Measurements from ENCODE around the gene TNFRSF21.
"Not testable (repeated sequence)": the region's sequence is repeated elsewhere in the genome, so short reads cannot be mapped to it uniquely, and the experiment has no call there.

TNFRSF21 gene

GRCh38 chr6:47290124-47290834 is 19.4 kb downstream of the TNFRSF21 start:
- DNase-seq (no peak), ATAC-seq (replicated peaks) (no peak)
- Mint-ChIP-seq H3K27me3 (no peaks in the 10 kb centered on the region), H3K27ac (no peak overlapping the region), H3K4me1 (peaks cover 0 to 2% of the 10 kb centered on the region in 2 donors), H3K36me3 (no peaks in the 10 kb centered on the region), H3K4me3 (no peak overlapping the region), H3K9me3 (peaks cover 0 to 7% of the 10 kb centered on the region in 2 donors)

GRCh38 chr6:47288267-47289090 is 21.2 kb downstream of the TNFRSF21 start:
- no peak overlapping the region for H3K27ac Mint-ChIP-seq
- peaks cover 0 to 7% of the 10 kb centered on the region in 2 donors for H3K9me3 Mint-ChIP-seq
- H3K27me3 Mint-ChIP-seq, result no peaks in the 10 kb centered on the region
- H3K36me3 Mint-ChIP-seq, result peaks cover 0 to 6% of the 10 kb centered on the region in 2 donors
- H3K4me3 Mint-ChIP-seq, result no peak overlapping the region
- DNase-seq, result no peak
- ATAC-seq (replicated peaks), result no peak
- H3K4me1 Mint-ChIP-seq, result peaks cover 0 to 2% of the 10 kb centered on the region in 2 donors

- H3K4me3 Mint-ChIP-seq, result no peak overlapping the region
- H3K27ac Mint-ChIP-seq, result no peak overlapping the region
- DNase-seq, result no peak
- H3K27me3 Mint-ChIP-seq, result no peaks in the 10 kb centered on the region
- H3K4me1 Mint-ChIP-seq, result peaks cover 0 to 2% of the 10 kb centered on the region in 2 donors
- no peak for ATAC-seq (replicated peaks)
- H3K9me3 Mint-ChIP-seq, result peaks cover 0 to 6% of the 10 kb centered on the region in 2 donors
- H3K36me3 Mint-ChIP-seq, result peaks cover under 1 to 6% of the 10 kb centered on the region in 2 donors
These were observed 23.4 kb downstream of the TNFRSF21 start for GRCh38 chr6:47286301-47286700.

- Mint-ChIP-seq H3K27me3 (no peaks in the 10 kb centered on the region), H3K9me3 (no peaks in the 10 kb centered on the region), H3K4me3 (no peak overlapping the region), H3K27ac (no peak overlapping the region), H3K4me1 (peaks cover 0 to 2% of the 10 kb centered on the region in 2 donors), H3K36me3 (peaks cover 1 to 6% of the 10 kb centered on the region in 2 donors)
- no peak for DNase-seq
- no peak for ATAC-seq (replicated peaks)
These were observed 25.7 kb downstream of the TNFRSF21 start for GRCh38 chr6:47283993-47284392.

- no peak for DNase-seq
- H3K36me3 Mint-ChIP-seq, result peaks cover under 1 to 1% of the 10 kb centered on the region in 2 donors
- H3K4me1 Mint-ChIP-seq, result no peaks in the 10 kb centered on the region
- no peak for ATAC-seq (replicated peaks)
- H3K27ac Mint-ChIP-seq, result no peak overlapping the region
- no peak overlapping the region for H3K4me3 Mint-ChIP-seq
- peaks cover 0 to 2% of the 10 kb centered on the region in 2 donors for H3K9me3 Mint-ChIP-seq
- H3K27me3 Mint-ChIP-seq, result no peaks in the 10 kb centered on the region
These were observed 31.2 kb downstream of the TNFRSF21 start for GRCh38 chr6:47278545-47278944.

GRCh38 chr6:47277702-47278101 is 32.0 kb downstream of the TNFRSF21 start:
- H3K4me1 Mint-ChIP-seq, result no peaks in the 10 kb centered on the region

GRCh38 chr6:47276377-47276776 is 33.3 kb downstream of the TNFRSF21 start:
- DNase-seq (no peak), ATAC-seq (replicated peaks) (no peak)
- H3K27me3 Mint-ChIP-seq, result no peaks in the 10 kb centered on the region
- H3K27ac Mint-ChIP-seq, result no peak overlapping the region
- H3K4me3 Mint-ChIP-seq, result no peak overlapping the region
- H3K4me1 Mint-ChIP-seq, result no peaks in the 10 kb centered on the region
- peaks cover 0 to 1% of the 10 kb centered on the region in 2 donors for H3K36me3 Mint-ChIP-seq
- peaks cover 0 to 2% of the 10 kb centered on the region in 2 donors for H3K9me3 Mint-ChIP-seq

More at GRCh38 chr6:47277702-47278101, 32.0 kb downstream of the TNFRSF21 start:
- H3K9me3 Mint-ChIP-seq, result peaks cover 0 to 2% of the 10 kb centered on the region in 2 donors
- H3K36me3 Mint-ChIP-seq, result peaks cover 0 to 1% of the 10 kb centered on the region in 2 donors
- H3K27ac Mint-ChIP-seq, result no peak overlapping the region
- H3K4me3 Mint-ChIP-seq, result no peak overlapping the region
- ATAC-seq (replicated peaks) (no peak), DNase-seq (no peak)
- no peaks in the 10 kb centered on the region for H3K27me3 Mint-ChIP-seq

GRCh38 chr6:47275640-47276039 is 34.1 kb downstream of the TNFRSF21 start:
- DNase-seq, result no peak

GRCh38 chr6:47275132-47275531 is 34.6 kb downstream of the TNFRSF21 start:
- not testable (repeated sequence) for H3K27ac Mint-ChIP-seq; H3K4me3 Mint-ChIP-seq; DNase-seq; H3K4me1 Mint-ChIP-seq; ATAC-seq (replicated peaks); H3K36me3 Mint-ChIP-seq; H3K9me3 Mint-ChIP-seq; H3K27me3 Mint-ChIP-seq

More at GRCh38 chr6:47275640-47276039, 34.1 kb downstream of the TNFRSF21 start:
- Mint-ChIP-seq H3K27me3 (no peaks in the 10 kb centered on the region), H3K27ac (no peak overlapping the region), H3K4me3 (no peak overlapping the region), H3K9me3 (peaks cover 0 to 2% of the 10 kb centered on the region in 2 donors), H3K36me3 (no peaks in the 10 kb centered on the region), H3K4me1 (no peaks in the 10 kb centered on the region)
- no peak for ATAC-seq (replicated peaks)

GRCh38 chr6:47268572-47269187 is 41.0 kb downstream of the TNFRSF21 start:
- ATAC-seq (replicated peaks), result no peak
- no peak for DNase-seq
- H3K27me3 Mint-ChIP-seq, result no peaks in the 10 kb centered on the region
- H3K4me3 Mint-ChIP-seq, result no peak overlapping the region
- no peaks in the 10 kb centered on the region for H3K36me3 Mint-ChIP-seq
- H3K9me3 Mint-ChIP-seq, result no peaks in the 10 kb centered on the region
- H3K4me1 Mint-ChIP-seq, result peaks cover 0 to 6% of the 10 kb centered on the region in 2 donors
- no peak overlapping the region for H3K27ac Mint-ChIP-seq

- DNase-seq (no peak), ATAC-seq (replicated peaks) (no peak)
- Mint-ChIP-seq H3K27me3 (no peaks in the 10 kb centered on the region), H3K36me3 (no peaks in the 10 kb centered on the region), H3K27ac (no peak overlapping the region), H3K4me1 (peaks cover 0 to 6% of the 10 kb centered on the region in 2 donors), H3K4me3 (no peak overlapping the region), H3K9me3 (no peaks in the 10 kb centered on the region)
These were observed 42.4 kb downstream of the TNFRSF21 start for GRCh38 chr6:47267301-47267700.

- DNase-seq (no peak), ATAC-seq (replicated peaks) (no peak)
- Mint-ChIP-seq H3K27me3 (no peaks in the 10 kb centered on the region), H3K9me3 (no peaks in the 10 kb centered on the region), H3K36me3 (no peaks in the 10 kb centered on the region), H3K4me3 (no peak overlapping the region), H3K4me1 (peaks cover 0 to 6% of the 10 kb centered on the region in 2 donors), H3K27ac (no peak overlapping the region)
These were observed 43.7 kb downstream of the TNFRSF21 start for GRCh38 chr6:47265971-47266370.

- Mint-ChIP-seq H3K9me3 (no peaks in the 10 kb centered on the region), H3K27ac (no peak overlapping the region), H3K4me3 (no peak overlapping the region), H3K4me1 (peaks cover 0 to 6% of the 10 kb centered on the region in 2 donors), H3K36me3 (no peaks in the 10 kb centered on the region), H3K27me3 (no peaks in the 10 kb centered on the region)
- DNase-seq, result no peak
- no peak for ATAC-seq (replicated peaks)
These were observed 44.9 kb downstream of the TNFRSF21 start for GRCh38 chr6:47264775-47265184.

GRCh38 chr6:47263268-47263667 is 46.4 kb downstream of the TNFRSF21 start:
- no peak for ATAC-seq (replicated peaks)
- Mint-ChIP-seq H3K9me3 (no peaks in the 10 kb centered on the region), H3K27ac (no peak overlapping the region), H3K4me1 (no peaks in the 10 kb centered on the region), H3K36me3 (no peaks in the 10 kb centered on the region), H3K27me3 (no peaks in the 10 kb centered on the region), H3K4me3 (no peak overlapping the region)
- DNase-seq, result no peak

All from stimulated activated naive B cell treated with anti-CD40 and anti-IgM and Interleukin-4, amounts not matched to agents 10 μg/mL and 1 μg/mL and 100 μg/mL, for 72 hours (primary cell).